Gastrocnemius medialis (tissue), 4 donors: ENCODE data around the gene ZNF521. TPM values are rescaled to one million over a fixed set of nuclear protein-coding genes. Genes with fewer than 3 reads are reported as not detected.

Experiments
- ATAC-seq, 2 donors: fragments of 150-250 bp; one replicate each; pipeline ENCODE4 v1.9.1; 2016
- DNase-seq, 2 donors: peaks; one replicate each; pipeline ENCODE4 v3.0.0-alpha.2; 2019
- H3K27ac ChIP-seq, 4 donors: fragments of 200-600 bp; sonication (generic); 1 replicate in 1 of 4; 2 replicates in 3 of 4; pipeline ENCODE4 v1.5.1; 2016 to 2018; ENCODE audit warnings: mild to moderate bottlenecking in 2 of 4, moderate library complexity in 1 of 4
- H3K27me3 ChIP-seq, 3 donors: fragments of 200-600 bp; sonication (generic) in 2 of 3; 1 replicate in 1 of 3; 2 replicates in 2 of 3; pipeline versions ENCODE4 v1.5.1 to v1.6.0; 2016 to 2019; ENCODE audit warnings: mild to moderate bottlenecking in 1 of 3, moderate library complexity in 1 of 3
- H3K36me3 ChIP-seq, 2 donors: fragments of 200-600 bp; sonication (generic) in 1 of 2; one replicate each; pipeline ENCODE4 v1.5.1; 2017 to 2018
- H3K4me1 ChIP-seq, 2 donors: fragments of 200-600 bp; sonication (generic) in 1 of 2; one replicate each; pipeline ENCODE4 v1.5.1; 2016 to 2017; ENCODE audit warnings: mild to moderate bottlenecking in 2 of 2
- H3K4me3 ChIP-seq, 4 donors: fragments of 200-600 bp; sonication (generic) in 3 of 4; 1 replicate in 1 of 4; 2 replicates in 3 of 4; pipeline ENCODE4 v1.5.1; 2016 to 2019; ENCODE audit warnings: mild to moderate bottlenecking in 2 of 4
- H3K9me3 ChIP-seq, 3 donors: fragments of 200-600 bp; sonication (generic) in 2 of 3; 1 replicate in 1 of 3; 2 replicates in 2 of 3; pipeline ENCODE4 v1.5.1; 2016 to 2019
- POLR2A ChIP-seq, 2 donors: fragments of 450-650 bp; IDR thresholded peaks; one replicate each; pipeline ENCODE4 v1.6.1; 2017; ENCODE audit warnings: antibody characterized with exemption in 2 of 2, mild to moderate bottlenecking in 2 of 2, moderate library complexity in 2 of 2
- in situ Hi-C, 4 donors: fragments of 200-750 bp; cut with MboI; loops; one replicate each; pipeline versions ENCODE4 v1.15.0 to v1.8.0; 2017; ENCODE audit warnings: low sequenced_read_pairs in 4 of 4
- intact Hi-C: fragments of 100-400 bp; cut with DNase I; formaldehyde crosslinking; loops from one replicate; pipeline ENCODE4 v1.15.1; 2023; ENCODE audit warnings: low total_unique reads
- total RNA-seq, 4 donors: library from RNA; depleted of rRNA; stranded (reverse); fragments of >200 nt; gene quantifications; one replicate each; pipeline versions ENCODE4 v1.1.0 to v1.2.3, GENCODE V29; 2016
- TF ChIP-seq, protein P1 (sequence below), 5 experiments: fragments of 450-650 bp in 3 of 5; fragments of 200-600 bp in 2 of 5; sonication (generic) in 2 of 5; IDR thresholded peaks in 4 of 5; conservative IDR thresholded peaks in 1 of 5; 1 replicate in 4 of 5; 2 replicates in 1 of 5; pipeline ENCODE4 v1.5.1; 2016 to 2019; ENCODE audit warnings: antibody characterized with exemption in 5 of 5, mild to moderate bottlenecking in 3 of 5, moderate library complexity in 3 of 5

The ZNF521 gene
- total RNA-seq, 4 donors from 2014 or later = 3.5 to 15.6 (median 4.7) TPM

DNA sequence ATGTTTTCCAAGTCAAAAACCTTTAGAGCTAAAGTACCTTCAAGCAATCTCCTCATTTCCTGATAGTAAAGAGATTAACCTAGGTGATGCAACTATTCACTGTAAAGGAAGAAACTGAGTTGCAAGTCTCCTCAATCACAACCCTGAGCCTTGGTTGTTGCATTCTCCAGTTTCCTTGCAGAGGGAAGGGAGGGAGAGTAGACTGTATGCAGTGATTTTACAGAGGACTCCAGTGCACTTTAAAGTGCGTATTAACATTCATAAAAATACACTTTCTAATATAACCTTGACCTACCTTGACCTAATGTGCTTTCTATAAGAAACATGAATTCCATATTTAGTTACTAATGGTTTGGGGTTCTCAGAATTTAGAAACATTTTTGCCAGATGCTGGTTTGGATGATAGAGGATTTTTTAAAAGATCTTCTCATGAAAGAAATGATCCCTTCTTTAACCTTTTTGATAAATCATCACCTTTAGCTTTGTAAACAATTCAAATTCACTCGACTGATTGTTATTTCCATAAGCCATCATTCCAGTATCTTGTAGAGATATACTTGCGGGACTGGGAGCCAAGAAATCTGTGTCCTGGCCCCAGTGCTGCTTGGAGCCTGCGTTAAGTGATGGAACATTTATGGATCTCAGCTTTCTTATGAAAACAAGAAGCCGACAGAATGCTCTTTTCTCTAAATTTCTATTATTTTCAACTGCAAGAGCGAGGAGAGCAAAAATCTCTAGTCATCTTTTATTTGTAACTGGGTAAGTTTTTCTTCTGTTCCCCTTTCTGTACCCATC lies 228.3 kb downstream of the ZNF521 start:
- Histone ChIP-seq H3K36me3 (no peaks in the 10 kb centered on the region), H3K27ac (no peak overlapping the region), H3K27me3 (no peaks in the 10 kb centered on the region), H3K9me3 (no peaks in the 10 kb centered on the region), H3K4me3 (no peak overlapping the region), H3K4me1 (peaks cover 0 to 3% of the 10 kb centered on the region in 2 donors)
- intact Hi-C loops = no loop called here
- DNase-seq (no peak), ATAC-seq (no peak)
- no peak for TF ChIP-seq POLR2A (IDR thresholded peaks at IDR 0.05)
- TF ChIP-seq, protein P1, sequence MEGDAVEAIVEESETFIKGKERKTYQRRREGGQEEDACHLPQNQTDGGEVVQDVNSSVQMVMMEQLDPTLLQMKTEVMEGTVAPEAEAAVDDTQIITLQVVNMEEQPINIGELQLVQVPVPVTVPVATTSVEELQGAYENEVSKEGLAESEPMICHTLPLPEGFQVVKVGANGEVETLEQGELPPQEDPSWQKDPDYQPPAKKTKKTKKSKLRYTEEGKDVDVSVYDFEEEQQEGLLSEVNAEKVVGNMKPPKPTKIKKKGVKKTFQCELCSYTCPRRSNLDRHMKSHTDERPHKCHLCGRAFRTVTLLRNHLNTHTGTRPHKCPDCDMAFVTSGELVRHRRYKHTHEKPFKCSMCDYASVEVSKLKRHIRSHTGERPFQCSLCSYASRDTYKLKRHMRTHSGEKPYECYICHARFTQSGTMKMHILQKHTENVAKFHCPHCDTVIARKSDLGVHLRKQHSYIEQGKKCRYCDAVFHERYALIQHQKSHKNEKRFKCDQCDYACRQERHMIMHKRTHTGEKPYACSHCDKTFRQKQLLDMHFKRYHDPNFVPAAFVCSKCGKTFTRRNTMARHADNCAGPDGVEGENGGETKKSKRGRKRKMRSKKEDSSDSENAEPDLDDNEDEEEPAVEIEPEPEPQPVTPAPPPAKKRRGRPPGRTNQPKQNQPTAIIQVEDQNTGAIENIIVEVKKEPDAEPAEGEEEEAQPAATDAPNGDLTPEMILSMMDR (IDR thresholded peaks at IDR 0.05 in 4 of 5, conservative IDR thresholded peaks at IDR 0.05 in 1 of 5) = no peak
- in situ Hi-C loops = no loop called here

DNA sequence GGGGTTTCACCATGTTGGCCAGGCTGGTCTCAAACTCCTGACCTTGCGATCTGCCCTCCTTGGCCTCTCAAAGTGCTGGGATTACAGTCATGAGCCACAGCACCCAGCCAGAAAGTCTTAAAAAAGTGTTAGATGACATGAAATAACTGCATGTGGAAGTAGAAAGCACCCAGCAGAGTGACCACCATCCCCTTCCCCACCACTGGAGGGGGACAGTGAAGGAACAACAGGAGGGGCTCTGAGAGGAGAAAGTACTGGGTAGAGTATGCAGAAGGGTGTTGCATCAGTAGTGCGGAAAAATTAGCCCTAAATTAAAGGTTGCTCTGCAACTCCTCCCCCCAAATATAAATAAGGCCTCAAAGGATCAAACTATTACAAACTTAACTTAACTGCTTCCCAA lies 230.5 kb downstream of the ZNF521 start:
- no peak overlapping the region for H3K27ac ChIP-seq
- intact Hi-C loops (no loop called here), in situ Hi-C loops (no loop called here)
- ATAC-seq (no peak), DNase-seq (no peak)
- no peaks in the 10 kb centered on the region for H3K9me3 ChIP-seq
- no peaks in the 10 kb centered on the region for H3K4me1 ChIP-seq
- no peaks in the 10 kb centered on the region for H3K36me3 ChIP-seq
- no peaks in the 10 kb centered on the region for H3K27me3 ChIP-seq
- no peak for TF ChIP-seq POLR2A (IDR thresholded peaks at IDR 0.05)
- TF ChIP-seq, protein P1 (IDR thresholded peaks at IDR 0.05 in 4 of 5, conservative IDR thresholded peaks at IDR 0.05 in 1 of 5) = no peak
- no peak overlapping the region for H3K4me3 ChIP-seq

DNA sequence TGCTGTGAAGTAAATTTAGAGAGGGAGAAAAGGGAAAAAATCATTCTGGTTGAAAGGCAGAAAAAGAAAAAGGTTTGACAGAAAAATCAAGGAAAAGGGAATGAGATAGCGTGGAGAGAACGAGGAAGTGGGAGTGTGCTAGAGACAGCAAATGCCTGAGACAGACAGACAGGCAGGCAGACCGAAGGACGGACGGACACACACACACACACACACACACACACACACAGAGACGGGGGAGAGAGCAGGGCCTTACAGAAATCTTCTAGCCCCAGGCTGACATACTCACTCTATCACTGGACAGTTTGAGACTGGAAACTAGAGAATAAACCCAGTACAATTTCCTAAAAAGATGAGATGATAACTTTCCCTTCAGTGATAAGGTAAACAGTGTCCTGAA lies 238.4 kb downstream of the ZNF521 start:
- Histone ChIP-seq H3K27me3 (no peaks in the 10 kb centered on the region), H3K4me3 (no peak overlapping the region), H3K9me3 (no peaks in the 10 kb centered on the region), H3K27ac (no peak overlapping the region), H3K36me3 (no peaks in the 10 kb centered on the region), H3K4me1 (peaks cover 0 to 9% of the 10 kb centered on the region in 2 donors)
- DNase-seq (no peak), ATAC-seq (no peak)
- TF ChIP-seq, protein P1 (IDR thresholded peaks at IDR 0.05 in 4 of 5, conservative IDR thresholded peaks at IDR 0.05 in 1 of 5) = no peak
- TF ChIP-seq POLR2A (IDR thresholded peaks at IDR 0.05) = no peak
- in situ Hi-C loops (no loop called here), intact Hi-C loops (no loop called here)

DNA sequence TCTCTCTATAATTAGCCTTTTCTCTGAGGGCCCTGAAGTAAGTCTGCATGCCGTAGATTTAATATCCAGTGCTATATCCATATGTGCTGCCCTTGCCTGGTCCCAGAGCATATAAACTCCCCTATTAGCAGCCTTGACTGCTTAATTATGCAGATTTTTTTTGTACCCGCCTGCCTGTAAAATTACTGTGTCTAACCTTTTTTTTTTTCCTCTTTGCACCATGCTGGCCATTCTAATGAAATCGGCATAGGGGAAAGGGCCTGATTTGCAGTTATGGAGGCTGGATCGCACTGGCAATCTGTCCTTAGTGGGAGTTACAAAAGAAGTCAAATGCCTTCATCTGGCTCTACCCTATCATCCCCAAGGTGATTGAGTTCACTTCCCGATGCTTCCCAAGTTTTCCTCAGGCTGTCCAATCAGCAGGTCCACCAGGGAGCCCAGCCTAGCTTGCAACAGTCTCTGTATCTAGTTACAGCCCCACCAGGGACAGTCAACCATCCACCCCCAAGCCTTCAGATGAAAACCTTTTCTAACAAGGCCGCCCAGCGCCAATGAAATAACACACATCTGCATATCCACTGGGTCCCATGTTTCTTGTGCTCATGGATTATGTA lies 239.0 kb downstream of the ZNF521 start:
- Histone ChIP-seq H3K36me3 (no peaks in the 10 kb centered on the region), H3K4me1 (peaks cover 0 to 9% of the 10 kb centered on the region in 2 donors), H3K27ac (no peak overlapping the region), H3K4me3 (no peak overlapping the region), H3K27me3 (no peaks in the 10 kb centered on the region), H3K9me3 (no peaks in the 10 kb centered on the region)
- in situ Hi-C loops = no loop called here
- no peak for ATAC-seq
- no peak for DNase-seq
- intact Hi-C loops = no loop called here
- TF ChIP-seq, protein P1 (IDR thresholded peaks at IDR 0.05 in 4 of 5, conservative IDR thresholded peaks at IDR 0.05 in 1 of 5) = no peak
- TF ChIP-seq POLR2A (IDR thresholded peaks at IDR 0.05) = no peak
